ENCODE measurements around the gene HES3.

Gene HES3

GRCh38 chr1:6263716-6264115, 19.7 kb downstream of the HES3 start:
- no peak for DNase-seq

GRCh38 chr1:6265151-6265550, 21.2 kb downstream of the HES3 start:
- no peak for DNase-seq

GRCh38 chr1:6266641-6267040, 22.7 kb downstream of the HES3 start:
- DNase-seq = no peak

GRCh38 chr1:6267686-6268322, 23.8 kb downstream of the HES3 start:
- no peak for DNase-seq

GRCh38 chr1:6268415-6268814, 24.4 kb downstream of the HES3 start:
- peak in 1 of 2 experiments; percentile 54 for DNase-seq

GRCh38 chr1:6269296-6269695, 25.3 kb downstream of the HES3 start:
- no peak for DNase-seq

- DNase-seq = peak; percentile 84 to 89
Measured at GRCh38 chr1:6269720-6270400, 25.9 kb downstream of the HES3 start.

- peak in 1 of 2 experiments; percentile 41 for DNase-seq
Measured at GRCh38 chr1:6270401-6270800, 26.4 kb downstream of the HES3 start.

- DNase-seq = peak in 1 of 2 experiments; percentile 40
Measured at GRCh38 chr1:6271006-6271405, 27.0 kb downstream of the HES3 start.

GRCh38 chr1:6271554-6271953, 27.6 kb downstream of the HES3 start:
- DNase-seq = peak; percentile 49 to 62

GRCh38 chr1:6272452-6272851, 28.5 kb downstream of the HES3 start:
- no peak for DNase-seq

- peak in 1 of 2 experiments; percentile 48 for DNase-seq
Measured at GRCh38 chr1:6272868-6273267, 28.9 kb downstream of the HES3 start.

GRCh38 chr1:6273380-6273891, 29.5 kb downstream of the HES3 start:
- peak; percentile 59 to 82 for DNase-seq

- no peak for DNase-seq
Measured at GRCh38 chr1:6274102-6274501, 30.1 kb downstream of the HES3 start.

- DNase-seq = no peak
Measured at GRCh38 chr1:6274622-6275139, 30.7 kb downstream of the HES3 start.

GRCh38 chr1:6275826-6276782, 32.1 kb downstream of the HES3 start:
- peak; percentile 81 to 91 for DNase-seq

GRCh38 chr1:6276811-6277555, 33.0 kb downstream of the HES3 start:
- DNase-seq = no peak

GRCh38 chr1:6278263-6278662, 34.3 kb downstream of the HES3 start:
- DNase-seq = no peak

GRCh38 chr1:6279066-6279465, 35.1 kb downstream of the HES3 start:
- no peak for DNase-seq

GRCh38 chr1:6279613-6280383, 35.8 kb downstream of the HES3 start:
- DNase-seq = no peak

- DNase-seq = peak in 1 of 2 experiments; percentile 24
Measured at GRCh38 chr1:6280761-6281451, 36.9 kb downstream of the HES3 start.

All from NCI-H526 (cell line).